SKM-1 (cell line): Measurements from ENCODE around the gene TMEM203.

Experiments used
- DNase-seq: peaks from one replicate; lab custom pipeline; 2025; ENCODE audit not compliant: unreplicated experiment; lab: John Stamatoyannopoulos, UW

TMEM203 gene

DNA sequence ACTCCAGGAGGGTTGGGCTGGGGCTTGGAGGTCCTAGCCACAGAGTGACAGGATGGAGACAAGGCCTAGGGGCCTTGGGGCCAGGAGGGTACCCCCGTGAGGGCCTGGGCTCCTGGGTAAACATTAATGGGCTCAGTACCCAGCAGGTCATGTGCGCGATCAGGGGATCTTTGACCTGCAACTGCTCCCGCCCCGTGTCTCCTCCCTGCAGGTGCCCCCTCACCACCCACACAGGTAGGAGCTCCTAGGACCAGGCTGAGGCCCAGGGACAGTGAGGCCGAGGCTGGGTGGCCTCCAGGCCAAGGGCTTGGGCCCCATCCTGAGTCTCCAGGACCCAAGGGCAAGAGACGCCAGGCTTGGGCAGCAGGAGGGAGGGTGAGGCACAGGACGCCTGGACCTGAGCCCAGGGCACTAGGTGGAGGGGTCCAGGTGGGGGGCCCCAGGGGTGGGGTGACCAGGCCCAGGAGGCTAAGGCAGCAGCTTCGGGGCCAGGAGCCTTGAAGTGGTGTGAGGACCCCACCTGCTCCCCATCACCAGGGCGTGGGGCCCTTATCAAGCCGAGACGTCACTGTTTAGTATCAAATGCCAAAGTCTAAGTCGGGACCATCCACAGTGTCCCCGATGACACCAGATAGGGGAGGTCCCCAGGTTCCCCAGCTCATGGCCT lies 25.4 kb upstream of the TMEM203 start, which contains the start of gene SLC34A3:
SLC34A3 (plus strand) TSS at position 197 of the 667 bp plus-strand sequence. CDS start 802 bp downstream, outside the sequence.
- DNase-seq: no peak

DNA sequence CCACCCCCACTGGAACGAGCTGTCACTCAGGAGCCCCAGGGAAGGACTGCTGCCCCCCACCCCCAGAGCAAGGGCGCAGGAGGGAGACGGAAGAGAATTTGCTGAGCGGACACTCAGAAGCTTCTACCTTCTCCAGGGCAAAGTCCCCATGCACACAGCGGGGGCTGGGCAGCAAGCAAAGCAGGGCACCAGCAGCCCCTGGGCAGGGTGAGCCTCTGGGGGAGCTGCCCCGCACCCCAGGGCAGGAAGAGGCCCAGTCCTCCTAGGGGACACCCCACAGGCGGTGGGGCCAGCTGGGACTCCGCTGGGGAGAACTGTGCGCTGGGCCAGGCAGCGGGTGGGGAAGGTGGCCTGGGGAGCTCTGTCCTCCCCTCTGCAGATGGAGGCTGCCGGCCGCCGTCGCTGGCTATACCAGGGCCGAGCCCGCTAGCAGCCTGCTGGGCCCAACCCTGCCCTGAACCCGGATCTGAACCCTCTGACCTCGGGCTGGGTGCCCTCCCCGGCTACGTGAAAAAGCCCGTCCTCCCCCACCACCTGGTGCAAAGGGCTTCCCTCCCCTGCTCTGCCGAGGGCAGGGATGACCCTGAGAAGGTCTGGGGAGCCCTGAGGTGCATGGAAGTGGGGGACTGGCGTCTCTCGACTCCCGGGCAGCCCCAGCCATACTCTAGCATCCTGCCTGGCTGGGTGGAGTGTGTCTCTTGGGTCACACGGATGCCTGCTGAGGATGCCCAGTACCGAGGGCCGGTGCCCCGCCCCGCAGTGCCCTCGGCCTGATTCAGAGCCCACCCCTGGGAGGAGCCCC lies 24.7 kb upstream of the TMEM203 start:
- DNase-seq: no peak

DNA sequence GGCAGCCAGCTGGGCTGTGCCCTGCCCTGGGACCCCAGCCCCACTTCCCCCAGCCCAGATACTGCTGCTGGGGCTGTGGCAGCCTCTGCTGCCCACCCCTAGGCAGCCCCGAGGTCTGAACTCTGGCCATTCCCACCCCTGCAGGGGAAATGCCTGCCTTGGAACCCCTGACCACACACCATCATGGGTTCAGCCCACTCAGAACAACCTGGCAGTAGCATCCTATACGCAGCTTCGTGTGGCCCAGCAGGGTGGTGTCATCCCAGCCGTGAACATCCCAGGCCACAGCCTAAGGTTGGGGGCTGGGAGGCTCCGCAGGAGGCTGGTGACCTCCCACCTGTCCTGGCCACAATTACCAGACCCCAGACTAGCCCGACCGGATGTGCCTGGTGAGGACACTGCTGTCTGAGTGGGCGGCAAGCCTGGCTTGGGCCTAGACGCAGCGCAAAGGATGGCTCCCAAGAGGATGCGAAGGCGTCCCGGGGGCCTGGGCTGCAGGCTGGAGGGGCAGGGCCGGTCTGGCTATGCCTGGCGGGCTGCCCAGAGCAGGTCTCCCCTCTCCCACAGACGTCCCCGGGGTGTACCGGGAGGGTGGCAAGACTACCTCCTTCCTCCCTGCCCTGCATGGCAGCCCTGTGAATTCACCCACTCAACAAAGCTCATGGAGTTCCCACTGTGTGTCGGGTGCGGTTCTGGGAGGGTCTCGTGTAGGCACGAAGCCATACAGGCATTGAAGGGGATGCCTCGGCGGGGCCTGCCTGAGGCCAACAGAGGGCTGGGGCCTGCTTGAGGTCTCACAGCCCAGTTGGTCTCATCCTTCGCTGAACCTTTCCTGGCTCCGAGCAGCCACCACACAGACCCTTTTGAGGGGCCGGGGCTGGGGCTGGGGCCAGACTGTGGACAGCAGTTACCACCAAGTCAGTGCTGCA lies 23.8 kb upstream of the TMEM203 start:
- no peak for DNase-seq

DNA sequence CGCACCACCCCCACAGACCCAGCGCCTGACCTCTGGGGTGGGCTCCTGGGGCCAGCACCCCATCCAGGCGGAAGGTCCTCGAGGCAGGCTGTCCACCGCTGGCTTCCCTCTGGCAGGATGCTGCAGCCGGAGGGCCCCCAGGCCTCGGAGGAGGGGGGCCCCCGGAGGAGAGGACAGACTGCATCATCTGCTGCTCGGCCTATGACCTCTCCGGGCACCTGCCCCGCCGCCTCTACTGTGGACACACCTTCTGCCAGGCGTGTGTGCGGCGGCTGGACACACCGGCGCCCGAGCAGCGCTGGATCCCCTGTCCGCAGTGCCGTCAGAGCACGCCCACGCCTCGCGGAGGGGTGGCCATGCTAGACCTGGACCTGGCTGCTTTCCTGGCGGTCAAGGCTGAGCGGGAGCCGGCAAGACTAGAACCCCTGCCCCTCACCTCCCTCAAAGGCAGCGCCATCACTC lies 23.1 kb upstream of the TMEM203 start:
- no peak for DNase-seq

DNA sequence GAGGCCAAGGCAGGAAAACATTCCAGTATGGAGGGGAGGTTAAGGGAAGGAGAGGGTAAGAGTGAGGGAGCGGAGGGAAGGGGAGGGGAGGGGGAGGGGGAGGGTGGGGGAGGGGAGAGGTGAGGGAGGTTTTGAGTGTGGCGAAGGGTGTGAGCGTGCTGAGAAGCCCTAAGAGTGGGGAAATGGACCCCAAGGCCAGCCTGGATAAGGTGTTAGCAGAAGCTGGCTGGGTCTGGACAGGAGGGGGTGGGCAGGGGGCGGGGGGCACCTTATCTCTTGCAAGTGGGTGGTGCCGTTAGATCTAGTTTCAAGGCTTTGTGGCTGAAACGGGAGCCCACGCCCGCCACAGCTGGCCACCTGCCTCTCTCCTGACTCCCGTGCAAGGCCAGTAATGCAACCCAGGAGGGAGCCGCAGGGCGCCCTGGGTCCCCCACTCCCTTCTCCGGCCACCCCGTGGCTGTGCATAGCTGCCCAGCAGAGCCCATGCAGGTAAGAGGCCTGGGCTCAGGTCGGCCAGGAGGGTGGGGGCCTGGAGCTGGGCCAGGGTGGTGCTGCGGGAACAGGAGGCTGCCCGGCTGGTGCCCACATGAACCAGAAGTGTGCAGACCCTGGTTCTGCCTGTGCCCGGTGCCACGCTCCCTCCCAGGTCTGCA lies 22.5 kb upstream of the TMEM203 start:
- DNase-seq: no peak

DNA sequence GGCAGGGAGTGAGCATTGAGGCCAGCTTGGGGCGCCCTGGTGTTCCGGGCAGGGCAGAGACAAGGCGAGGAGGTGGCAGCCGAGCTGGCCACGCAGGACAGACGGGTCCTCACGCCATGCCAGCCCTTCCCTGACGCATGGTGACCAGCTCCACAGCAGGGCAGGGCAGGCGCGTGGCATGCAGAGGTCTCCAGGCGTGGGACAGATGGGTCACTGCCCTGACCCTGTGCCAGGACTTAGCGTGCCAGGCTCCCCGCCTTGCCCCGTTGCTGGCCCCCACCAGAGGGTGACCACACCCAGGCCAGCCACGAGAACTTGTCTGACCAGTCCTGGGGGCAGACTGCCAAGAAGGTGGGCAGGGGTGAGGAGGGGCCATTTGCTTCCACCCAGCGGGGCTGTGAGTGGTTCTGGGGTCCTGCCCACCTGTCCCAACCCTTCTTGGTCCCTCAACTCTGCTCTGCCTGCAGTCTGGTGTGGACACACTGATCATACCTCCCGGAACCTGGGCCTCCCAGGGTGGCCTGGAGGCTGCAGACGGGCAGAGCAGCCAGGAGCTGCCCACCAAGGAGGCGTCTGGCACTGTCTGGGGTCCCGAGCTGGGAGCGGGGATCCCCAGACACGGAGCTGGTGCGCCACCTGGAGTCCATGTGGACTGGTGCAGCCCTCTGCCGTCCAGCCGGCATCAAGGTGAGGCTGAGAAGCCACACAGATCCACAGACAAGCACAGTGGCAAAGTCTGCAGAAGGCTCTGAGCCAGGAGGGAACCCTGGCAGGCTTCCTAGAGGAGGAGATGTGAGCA lies 21.8 kb upstream of the TMEM203 start, which contains the start of gene RNF224:
RNF224 (plus strand) TSS at position 449 of the 799 bp plus-strand sequence. CDS start 834 bp downstream, outside the sequence.
- peak; percentile 55 for DNase-seq

DNA sequence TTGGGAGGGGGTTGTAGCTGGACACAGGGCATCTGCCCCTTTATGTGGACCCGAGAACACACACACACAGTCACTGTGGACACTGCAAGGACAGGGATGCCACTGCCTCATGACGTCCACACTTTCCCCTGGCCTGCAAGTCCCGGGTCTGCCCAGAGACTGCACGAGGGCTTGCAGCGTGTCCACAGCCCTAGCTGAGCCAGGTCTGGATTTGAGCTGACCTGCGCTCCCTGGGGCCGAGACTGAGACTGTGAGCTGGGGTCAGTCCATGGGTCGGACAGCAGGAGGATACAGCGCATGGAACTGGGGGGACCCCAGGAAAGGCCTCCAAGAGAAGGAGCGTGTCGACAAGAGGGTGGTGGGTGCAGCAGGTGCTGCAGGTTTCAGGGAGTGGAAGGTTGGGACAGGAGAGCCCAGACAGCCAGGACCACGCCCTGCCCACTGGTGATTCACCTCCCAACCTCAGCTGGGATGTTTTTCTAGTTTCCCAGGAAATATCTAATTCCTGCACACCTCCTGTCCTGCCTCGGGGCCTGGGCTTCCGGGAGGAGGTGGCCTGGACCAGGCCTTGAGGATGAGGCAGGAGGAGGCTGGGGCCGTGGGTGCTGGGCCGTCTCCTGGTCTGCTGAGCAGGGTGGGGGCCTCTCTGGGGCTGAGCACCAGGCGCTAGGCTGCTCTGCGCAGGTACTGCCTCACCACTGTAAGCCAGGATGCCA lies 21.0 kb upstream of the TMEM203 start:
- no peak for DNase-seq

DNA sequence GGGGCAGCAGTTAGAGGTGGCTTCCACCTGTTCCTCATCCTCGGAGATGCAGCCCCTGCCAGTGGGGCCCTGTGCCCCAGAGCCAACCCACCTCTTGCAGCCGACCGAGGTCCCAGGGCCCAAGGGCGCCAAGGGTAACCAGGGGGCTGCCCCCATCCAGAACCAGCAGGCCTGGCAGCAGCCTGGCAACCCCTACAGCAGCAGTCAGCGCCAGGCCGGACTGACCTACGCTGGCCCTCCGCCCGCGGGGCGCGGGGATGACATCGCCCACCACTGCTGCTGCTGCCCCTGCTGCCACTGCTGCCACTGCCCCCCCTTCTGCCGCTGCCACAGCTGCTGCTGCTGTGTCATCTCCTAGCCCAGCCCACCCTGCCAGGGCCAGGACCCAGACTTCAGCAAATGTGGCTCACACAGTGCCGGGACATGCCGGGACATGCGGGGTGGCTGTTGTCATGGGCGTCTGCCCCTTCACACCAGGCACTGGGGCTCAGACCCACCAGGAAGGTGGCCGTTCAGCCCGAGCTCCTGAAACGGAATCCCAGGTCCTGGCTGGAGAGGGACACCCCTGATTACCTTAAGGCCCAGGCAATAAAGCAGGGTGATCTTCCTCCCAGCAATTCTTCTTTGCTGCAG lies 20.4 kb upstream of the TMEM203 start:
- no peak for DNase-seq

DNA sequence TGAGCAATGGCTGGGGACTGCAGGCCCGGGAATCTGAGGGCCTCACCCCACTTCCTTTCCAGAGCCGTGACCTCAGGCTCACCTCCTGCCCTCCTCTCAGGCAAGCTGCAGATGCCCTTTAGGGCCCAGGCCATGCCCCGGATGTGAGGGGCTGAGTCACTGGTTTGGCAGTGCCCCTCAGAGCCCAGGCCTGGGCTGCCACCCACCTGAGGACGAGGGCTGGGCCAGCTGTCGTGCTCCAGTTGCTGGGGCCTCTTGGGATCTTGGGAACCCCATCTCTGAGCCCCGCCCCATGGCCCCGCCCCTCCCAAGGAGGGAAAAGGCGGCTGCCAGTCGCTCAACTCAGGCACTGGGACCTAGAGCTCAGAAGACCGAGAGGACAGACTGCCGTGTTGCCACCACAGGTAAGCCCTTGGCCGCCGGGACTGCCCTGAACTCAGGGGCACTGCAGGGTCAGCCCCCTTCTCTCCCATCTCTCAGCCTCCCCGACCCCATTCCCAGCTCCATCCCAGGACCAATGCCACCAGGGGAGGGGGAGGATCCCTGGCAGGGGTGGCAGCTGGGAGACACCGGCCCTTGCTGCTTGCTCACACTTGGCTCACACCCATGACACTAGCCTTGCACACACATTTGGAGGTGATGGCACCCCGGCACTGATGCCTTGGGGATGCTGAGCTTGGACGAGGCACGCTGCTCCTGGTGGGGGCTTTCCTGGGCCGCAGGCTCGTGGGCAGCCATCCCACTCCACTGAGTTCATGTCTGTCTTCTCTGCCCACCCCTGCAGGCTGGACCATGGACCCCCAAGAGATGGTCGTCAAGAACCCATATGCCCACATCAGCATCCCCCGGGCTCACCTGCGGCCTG lies 19.6 kb upstream of the TMEM203 start, which contains the start of gene CYSRT1:
CYSRT1 (plus strand) TSS at position 345 of the 865 bp plus-strand sequence; CDS start at position 793, 448 bp downstream.
- no peak for DNase-seq

DNA sequence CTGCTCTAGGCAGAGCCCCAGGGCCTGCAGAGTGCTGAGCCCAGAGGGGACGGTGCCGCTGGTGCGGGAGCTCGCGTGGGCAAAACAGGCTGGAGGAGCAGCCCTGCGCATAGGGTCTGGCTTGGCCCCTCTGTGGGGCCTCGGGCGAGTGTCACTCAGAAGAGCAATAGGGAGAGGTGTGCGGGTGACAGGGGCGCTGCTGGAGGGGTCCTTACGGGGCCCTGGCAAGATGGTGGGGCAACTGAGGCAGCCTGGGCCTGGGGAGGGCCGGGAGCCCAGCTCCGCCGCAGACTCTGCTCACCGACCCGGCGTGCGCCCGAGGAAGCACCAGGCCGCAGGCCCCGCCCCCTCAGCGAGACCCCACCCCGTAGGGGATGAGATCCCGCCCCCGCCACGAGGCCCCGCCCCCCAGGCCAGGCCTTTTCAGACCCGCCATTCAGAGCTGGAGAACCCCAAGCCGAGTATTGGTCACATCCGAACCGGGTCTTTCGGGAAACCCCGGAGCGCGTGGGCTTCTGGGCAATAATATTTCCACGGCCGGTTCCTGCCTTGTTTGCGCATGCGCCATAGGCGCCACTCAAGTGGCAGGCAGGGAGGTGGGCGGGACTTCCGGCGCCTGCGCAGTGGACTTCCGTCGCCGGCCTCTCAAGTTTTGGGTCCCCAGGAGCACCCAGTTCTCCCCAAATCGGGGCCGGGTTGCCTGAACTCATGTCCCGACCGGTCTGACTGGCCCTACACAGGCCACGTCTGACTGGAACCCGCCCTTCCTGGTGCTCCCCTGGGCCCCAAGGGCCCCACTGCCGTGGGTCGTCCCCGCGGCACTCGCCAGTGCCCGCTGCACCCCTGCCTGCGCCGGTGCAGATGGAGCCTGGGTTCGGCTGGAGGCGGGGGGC lies 17.9 kb upstream of the TMEM203 start:
- DNase-seq: peak; percentile 97

DNA sequence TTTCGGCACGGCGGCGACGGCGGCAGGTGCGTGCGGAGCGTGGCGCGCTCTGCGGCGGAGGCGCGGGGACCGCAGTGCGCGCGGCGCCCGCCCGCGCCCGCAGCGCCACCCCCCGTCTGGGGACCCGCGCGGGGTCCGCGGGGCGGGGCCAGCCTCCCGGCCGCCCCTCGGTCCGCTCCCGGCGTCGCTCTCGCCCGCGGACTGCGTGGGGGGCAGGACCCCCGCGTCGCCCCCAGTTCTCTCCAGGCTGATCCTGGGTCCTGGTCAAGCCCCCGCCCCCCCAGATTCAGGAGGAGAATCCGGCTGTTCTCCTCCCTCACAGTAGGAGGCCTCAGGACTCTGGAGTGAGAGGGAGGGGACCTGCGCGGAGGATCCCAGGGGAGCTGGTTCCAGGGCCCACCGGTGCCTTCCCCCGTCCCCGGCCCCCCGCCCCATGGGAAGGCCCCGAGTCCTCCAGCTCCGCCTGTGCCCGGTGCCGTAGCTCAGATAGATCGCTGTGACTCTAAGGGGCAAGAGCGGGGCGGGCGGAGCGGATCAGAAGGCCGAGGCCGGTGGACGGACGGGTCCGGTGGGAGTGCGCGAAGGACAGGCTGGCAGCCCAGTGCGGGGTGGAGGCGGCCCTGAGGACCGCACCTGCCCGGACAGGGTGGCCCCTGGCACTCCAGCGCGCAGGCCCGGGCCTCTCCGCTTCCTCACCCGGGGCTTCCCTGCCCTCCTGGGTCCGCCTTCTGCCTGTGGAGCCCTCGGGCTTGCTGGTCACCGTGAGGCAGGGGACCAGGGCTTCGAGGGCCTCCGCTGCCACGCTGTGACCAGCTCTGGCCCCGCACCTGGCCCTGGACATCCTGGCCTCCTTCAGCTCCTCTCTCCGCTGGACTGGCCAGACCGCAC lies 17.0 kb upstream of the TMEM203 start, which contains the start of gene RNF208:
RNF208 (minus strand) TSS at position 51 of the 888 bp plus-strand sequence. CDS start 1,028 bp downstream, outside the sequence.
- DNase-seq: no peak

DNA sequence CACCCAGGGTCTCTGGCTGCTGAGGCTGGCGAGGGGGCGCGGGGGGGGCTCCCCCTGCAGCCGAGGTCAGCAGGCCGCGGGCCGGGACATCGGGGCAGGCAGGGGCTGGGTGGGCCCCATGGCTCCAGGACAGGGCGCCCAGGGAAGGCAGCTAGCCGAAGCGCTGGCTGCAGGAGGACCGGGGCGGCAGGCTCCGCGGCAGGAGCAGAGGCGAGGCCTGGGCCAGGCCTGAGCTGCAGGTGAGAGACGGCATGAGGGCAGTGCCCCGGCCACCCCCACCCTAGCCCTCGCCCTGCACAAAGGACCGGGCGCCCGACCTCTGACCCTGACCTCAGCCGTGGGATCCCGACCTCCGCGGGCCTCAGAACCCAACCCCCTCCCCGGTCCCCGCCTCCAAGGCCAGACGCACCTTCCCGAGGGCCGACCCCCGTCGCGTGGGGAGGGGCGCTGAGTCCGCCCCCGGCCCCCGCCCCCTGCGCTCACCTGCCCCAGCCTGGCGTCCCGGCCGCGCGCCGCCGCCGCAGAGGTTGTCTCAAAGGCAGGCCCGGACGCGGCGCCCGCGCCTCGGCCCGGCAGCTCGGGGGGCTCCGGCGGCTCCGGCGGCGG lies 16.2 kb upstream of the TMEM203 start:
- no peak for DNase-seq

DNA sequence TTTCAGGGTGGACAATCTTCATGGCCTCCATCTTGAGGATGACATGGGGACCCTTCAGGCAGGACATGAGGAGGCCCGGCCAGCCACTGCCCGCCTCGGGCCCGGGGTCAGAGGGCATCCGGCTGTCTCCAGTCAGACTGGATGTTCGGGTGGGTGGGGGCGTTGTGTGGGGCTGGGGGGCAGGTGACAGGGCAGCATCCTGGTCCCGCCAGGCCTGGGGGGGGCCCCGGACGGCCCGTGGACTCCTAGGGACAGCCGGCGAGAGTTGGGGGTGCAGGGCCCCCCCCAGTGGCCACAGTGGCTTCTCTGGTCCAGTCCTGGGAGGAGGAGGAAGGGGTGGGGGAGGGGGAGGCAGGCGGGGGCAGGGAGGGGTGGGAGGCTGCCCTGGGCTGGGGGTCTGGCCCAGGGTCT lies 15.7 kb upstream of the TMEM203 start:
- DNase-seq: no peak

DNA sequence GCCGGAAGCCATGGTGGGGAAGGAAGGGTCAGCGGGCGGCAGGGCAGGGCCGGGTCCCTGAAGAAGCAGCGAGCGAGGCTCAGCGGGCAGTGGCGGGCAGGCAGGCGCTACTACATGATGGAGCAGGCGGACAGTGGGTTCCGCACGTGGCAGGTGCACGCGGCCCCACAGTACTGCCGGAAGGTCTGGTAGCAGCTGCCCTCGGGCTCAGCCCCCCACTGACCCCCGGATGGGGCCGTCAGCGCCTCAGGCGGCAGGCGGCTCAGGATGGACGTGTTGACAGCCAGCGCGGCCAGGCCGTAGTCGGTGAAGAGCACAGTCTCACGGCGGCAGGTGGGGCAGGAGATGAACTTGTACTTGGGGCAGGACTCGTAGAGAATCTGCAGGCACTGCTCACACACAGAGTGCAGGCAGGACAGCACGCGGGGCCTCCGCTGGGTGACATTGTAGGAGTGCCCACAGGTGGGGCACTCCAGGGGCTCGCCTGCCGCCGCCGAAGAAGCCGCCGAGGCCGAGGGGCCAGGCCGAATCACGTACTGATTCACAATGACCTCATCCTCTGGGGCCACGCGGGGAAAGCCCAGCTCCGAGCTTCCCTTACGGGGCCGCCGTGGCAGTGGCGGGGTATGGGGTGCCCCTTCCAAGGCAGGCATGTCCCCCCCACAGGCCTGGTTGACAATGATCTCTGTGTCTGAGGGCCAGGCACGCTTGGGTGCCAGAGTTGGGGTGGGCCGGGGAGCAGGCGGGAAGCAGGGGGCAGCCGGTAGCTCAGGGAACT lies 15.1 kb upstream of the TMEM203 start:
- DNase-seq: no peak
